ENCODE data around the gene SHANK1.

Gene SHANK1

GRCh38 chr19:50678323-50678722, 41.3 kb downstream of the SHANK1 start:
- DNase-seq = no peak

DNA sequence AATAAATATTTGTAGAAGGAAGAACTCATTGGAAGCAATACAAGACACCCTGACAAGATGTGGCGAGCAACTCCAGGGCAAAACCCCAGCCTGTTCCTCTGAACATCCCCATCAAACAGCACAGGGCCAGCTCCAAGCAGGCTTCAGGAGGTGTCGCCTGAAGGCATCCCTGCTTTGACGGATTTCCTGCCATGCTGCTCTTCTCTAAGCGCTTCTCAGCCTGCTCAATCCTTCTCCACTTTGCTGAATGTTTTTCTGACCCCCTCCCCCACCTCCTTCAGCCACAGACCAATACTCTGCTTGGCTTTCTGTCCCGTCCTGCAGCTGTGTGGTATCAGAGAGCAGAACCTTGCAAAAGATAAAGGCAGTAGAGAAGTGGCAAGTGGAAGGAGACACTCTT, 42.0 kb downstream of the SHANK1 start:
- no peak for DNase-seq

GRCh38 chr19:50676625-50677197, 42.9 kb downstream of the SHANK1 start:
- no peak for DNase-seq

GRCh38 chr19:50673118-50673517, 46.5 kb downstream of the SHANK1 start:
- no peak for DNase-seq

DNA sequence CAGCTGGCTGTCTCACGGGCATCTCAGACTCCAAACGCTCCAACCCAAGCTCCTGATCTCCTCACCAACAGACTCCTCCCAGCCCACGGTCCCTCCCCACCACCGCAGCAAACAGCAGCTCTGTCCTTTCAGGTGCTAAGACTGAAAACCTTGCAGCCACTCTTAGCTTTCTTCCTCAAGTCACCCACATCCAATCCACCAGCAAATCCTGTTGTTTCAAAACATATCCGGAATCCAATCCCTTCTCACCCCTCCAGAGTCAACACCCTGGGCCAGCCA, 49.6 kb downstream of the SHANK1 start:
- no peak for DNase-seq

GRCh38 chr19:50669302-50670101, 50.1 kb downstream of the SHANK1 start:
- peak; percentile 66 for DNase-seq

- no peak for DNase-seq
These were observed 50.7 kb downstream of the SHANK1 start for GRCh38 chr19:50668879-50669278.

DNA sequence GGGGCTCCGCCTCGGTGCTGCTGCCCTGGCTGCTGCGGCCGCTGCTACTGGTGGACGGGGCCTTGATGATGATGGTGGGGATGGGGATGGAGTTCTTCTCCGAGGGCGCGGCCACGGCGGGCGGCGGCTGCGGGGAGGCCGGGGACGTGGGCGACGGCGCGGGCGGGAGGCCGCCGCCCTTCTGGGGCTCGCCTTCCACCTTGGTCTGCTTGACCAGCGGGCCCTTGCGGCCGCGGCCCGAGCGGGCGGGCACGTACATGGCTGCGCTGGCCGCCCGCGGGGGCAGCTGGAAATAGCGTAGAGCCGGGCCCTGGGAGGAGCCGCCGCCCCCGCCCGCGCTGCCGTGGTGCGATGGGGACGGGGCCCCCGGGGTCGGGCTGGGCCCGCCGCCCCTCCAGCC, 51.2 kb downstream of the SHANK1 start:
- DNase-seq = no peak

GRCh38 chr19:50667759-50668231, 51.8 kb downstream of the SHANK1 start:
- DNase-seq = no peak

DNA sequence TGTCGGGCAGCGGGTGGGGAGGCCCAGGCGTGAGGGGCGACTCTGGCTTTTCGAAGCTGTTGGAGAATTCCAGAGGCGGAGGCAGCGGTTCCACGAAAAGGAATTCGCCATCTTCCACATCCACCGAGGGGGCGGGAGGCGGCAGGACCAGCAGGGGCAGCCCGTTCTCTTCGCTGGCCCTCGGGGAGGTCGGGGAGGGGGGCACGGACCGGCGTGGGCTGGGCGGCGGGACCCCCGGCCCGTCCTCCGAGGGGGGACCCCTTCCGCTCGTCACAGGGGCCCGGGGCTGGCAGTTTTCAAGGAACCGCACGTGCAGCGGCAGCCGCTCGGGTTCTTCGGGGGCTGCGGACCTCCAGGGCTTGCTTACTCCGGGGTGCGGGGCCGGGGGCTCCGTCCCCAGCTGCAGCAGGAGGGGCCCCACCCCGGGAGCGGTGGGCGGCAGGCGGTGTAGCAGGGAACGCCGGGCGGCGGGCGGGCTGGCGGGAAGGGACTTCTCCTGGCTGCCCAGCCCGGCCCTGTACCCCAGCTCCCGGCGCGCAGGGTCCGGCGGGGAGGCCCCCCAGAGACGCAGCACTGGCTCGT, 52.3 kb downstream of the SHANK1 start:
- DNase-seq = no peak

DNA sequence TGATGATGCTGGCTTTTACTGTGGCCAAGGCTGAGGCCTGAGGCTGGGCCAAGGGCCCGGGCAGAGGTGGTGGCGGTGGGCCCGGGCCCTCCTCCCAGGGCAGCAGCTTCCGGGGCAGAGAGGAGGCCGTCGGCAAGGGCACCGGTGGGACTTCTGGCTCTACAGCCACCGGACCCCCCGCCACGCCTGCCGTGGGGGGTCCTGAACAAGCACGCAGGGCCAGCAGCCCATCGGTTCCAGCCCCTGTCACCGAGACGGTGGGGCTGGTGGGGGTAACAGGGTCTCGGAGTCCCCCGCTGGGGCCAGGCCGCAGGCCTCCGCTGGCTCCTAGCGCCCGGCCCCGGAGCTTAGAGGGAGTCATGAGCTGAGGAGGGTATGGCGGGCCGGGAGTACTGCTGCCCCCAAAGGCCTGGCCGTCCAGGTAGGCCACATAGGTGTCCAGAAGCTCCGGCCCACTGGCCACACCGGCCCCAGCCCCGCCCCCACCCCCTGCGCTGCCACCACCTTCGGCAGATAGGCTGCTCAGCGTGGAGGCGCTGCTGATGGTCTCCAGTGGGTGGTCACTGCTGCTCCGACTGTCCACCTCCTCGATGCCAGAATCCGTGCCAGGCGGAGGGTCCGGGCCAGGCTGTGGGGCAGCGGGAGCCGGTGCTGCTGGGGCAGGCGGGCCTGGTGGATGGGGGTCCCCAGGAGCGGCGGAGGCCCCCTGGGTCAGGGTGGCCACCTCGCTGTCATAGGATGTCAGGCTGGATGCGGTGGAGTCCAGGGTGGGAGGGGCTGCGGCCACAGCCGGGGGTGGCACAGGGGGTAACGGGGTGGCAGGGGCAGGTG, 53.0 kb downstream of the SHANK1 start:
- no peak for DNase-seq

DNA sequence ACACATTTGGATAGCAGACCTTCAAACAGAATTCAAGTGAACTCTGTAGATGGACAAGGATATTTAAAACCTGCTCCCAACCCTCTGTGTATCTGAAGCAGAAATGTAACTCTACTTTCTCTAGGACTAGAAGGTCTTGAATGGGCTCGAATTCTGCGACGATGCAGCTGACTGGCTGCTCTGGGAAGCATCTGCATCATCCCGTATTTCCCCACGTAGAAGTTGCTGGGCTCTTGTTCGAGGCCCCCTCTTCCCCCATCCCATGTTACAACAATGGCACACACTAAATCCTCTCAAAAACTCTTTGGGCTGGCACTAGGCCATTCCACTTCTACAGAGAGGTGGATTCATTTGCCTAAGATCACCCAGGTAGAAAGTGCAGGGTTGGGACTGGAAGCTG, 55.4 kb downstream of the SHANK1 start:
- no peak for DNase-seq

DNA sequence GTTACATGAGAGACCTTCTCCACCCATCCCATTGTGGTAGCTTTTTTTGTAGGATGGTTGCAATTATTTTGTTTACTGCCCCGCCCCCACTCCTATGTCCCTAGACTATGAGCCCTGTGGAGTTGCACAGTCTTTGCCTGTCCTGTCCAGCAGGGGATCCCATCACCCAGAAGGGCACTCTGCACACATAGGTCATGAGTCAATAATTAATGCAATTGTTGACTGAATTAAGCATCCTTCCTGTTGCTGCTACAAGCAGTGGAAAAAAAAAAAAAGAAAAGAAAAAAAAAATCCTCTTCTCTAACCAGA, 56.2 kb downstream of the SHANK1 start:
- DNase-seq = no peak

DNA sequence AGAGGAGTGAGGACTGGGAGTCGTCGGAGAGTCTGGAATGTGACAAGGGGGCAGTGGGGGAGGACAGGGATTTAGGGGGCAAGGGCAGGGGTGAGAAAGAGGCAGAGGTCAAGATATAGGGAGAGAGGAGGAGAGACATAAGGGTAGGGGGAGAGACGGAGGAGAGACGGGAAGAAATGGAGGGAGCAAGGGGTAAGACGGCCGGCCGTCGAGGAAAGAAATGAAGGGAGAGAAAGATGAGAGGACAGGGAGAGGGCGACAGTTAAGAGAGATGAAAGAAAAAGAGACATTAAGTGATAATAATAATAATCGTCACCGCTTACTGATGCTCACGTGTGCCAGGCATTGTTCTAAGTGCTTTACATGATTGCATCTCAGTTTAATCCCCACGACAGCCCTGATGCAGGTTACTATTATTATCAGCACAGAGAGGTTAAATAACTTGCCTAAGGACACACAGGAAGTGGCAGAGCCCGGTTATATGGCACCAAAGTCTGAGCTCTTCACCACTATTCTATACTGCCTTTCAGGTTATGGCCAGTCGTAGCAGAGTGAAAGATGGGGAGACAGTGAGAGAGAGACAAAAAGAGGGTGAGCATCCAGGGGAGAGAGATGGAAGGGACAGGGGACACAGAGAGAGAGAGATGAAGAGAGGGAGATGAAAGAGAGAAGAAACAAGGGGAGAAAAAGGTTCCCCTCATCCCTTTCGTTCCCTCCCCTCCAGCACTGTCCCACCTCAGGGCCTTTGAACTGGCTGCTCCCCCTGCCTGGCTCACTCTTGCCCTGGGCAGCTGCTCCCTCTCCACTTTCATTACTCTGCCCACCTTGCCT, 56.7 kb downstream of the SHANK1 start:
- no peak for DNase-seq

GRCh38 chr19:50661766-50662650, 57.6 kb downstream of the SHANK1 start:
- no peak for DNase-seq

DNA sequence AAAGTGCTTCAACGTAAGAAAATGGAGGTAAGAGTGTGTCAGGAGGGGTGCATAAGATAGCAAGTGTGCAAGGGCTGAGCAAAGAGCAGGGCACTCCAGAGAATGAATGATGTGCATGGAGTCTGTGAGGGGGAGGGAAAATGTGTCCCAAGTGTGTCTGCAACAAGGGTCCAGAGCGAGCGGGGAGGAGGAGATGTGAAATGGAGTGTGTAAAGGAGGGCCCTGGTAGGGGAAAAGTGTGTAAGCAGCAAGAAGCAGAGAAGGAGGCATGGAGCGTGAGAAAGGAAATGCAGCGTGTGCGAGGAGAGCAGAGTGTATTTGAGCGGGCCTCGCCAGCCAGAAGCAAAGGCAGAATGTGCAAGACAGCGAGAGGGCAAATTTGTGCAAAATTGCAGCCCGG, 58.6 kb downstream of the SHANK1 start:
- DNase-seq = no peak

- DNase-seq = no peak
These were observed 59.6 kb downstream of the SHANK1 start for GRCh38 chr19:50660088-50660366.

- DNase-seq = no peak
These were observed 60.1 kb downstream of the SHANK1 start for GRCh38 chr19:50659318-50660087.

DNA sequence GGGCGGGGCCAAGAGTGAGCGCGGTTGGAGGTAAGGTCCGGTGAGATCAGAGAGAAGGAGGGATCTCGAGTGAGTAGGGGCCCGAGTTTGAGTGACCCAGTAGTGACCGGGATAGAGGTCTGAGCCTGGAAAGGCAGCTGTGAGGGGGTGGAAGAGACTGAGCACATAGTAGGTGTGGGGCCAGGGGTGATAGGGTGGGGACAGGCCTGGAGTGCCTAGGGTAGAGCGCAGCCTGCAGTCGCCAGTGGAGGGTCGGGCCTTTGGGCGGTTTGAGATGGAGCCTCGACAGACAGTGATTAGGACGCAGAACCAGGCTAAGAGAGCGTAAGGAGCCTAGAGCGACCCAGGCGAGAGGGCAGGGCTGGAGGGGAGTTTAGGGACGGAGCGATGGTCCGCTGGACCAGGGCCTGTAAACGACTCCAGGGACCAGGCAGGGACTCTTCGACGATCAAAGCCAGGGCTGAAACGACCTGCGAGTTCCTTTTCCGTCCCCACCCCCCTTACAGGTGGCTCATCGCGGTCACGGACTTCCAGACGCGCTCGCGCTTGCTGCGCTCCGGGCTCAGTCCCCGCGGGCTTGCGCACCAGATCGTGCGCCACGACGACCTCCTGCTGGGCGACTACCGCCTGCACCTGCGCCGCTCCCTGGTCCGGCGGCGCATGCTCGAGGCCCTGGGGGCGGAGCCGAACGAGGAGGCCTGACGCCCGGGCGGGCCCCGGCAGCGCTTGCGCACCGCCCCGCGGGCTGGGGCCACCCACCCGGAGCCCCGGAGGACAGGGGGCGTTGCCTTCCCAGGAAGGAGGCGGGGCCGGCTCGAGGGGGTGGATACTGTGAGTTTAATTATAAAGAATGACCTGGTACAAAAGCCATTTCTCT, 60.9 kb downstream of the SHANK1 start:
- no peak for DNase-seq
